Calu3 (cell line): ENCODE results near the gene CASS4. TPM values are rescaled to one million over a fixed set of nuclear protein-coding genes. Genes with fewer than 3 reads are reported as not detected.

Source experiments
- BruUV-seq: library from RNA; stranded (reverse); fragments of 400-500 nt; replicated peaks from 2 replicates; lab custom pipeline; 2021; lab: Mats Ljungman, UMichigan
- CTCF ChIA-PET: fragments of 300-600 bp; sonication (Branson Sonifier 250); formaldehyde crosslinking; loops from one replicate; lab custom pipeline; 2022; ENCODE audit warnings: antibody characterized with exemption; lab: Charles Lee
- DNase-seq: peaks from one replicate; pipeline ENCODE4 v3.0.0; 2022
- H3K27ac Mint-ChIP-seq: one replicate; pipeline ENCODE4 v1.8.0; 2022; ENCODE audit warnings: mixed read lengths; ENCODE audit not compliant: unreplicated experiment
- H3K27me3 Mint-ChIP-seq: one replicate; pipeline ENCODE4 v1.8.0; 2022; ENCODE audit warnings: mixed read lengths; ENCODE audit not compliant: unreplicated experiment
- H3K36me3 Mint-ChIP-seq: one replicate; pipeline ENCODE4 v1.8.0; 2022; ENCODE audit warnings: mild to moderate bottlenecking, moderate library complexity, mixed read lengths; ENCODE audit not compliant: insufficient read depth, unreplicated experiment
- H3K4me1 Mint-ChIP-seq: one replicate; pipeline ENCODE4 v1.8.0; 2022; ENCODE audit warnings: mild to moderate bottlenecking, low read depth, mixed read lengths; ENCODE audit not compliant: unreplicated experiment
- H3K4me3 Mint-ChIP-seq: one replicate; pipeline ENCODE4 v1.8.0; 2022; ENCODE audit warnings: mild to moderate bottlenecking, low read depth, moderate library complexity, mixed read lengths; ENCODE audit not compliant: unreplicated experiment
- H3K9me3 Mint-ChIP-seq: one replicate; pipeline ENCODE4 v1.8.0; 2022; ENCODE audit warnings: low read depth, mixed read lengths; ENCODE audit not compliant: unreplicated experiment
- CTCF ChIP-seq: fragments of 200-600 bp; IDR thresholded peaks from one replicate; pipeline ENCODE4 v1.8.0; 2022; ENCODE audit warnings: antibody characterized with exemption; ENCODE audit not compliant: unreplicated experiment
- intact Hi-C: fragments of 100-400 bp; cut with micrococcal nuclease; formaldehyde crosslinking; loops from one replicate; pipeline ENCODE4 v1.10.0; 2022; ENCODE audit not compliant: unreplicated experiment
- total RNA-seq: library from RNA; stranded (reverse); gene quantifications from 2 replicates; pipeline ENCODE4 v1.2.3, GENCODE V29; 2022

Gene CASS4
- total RNA-seq, 1 experiment from 2014 or later: 0.24 TPM

GRCh38 chr20:56376331-56376730 is 35.7 kb upstream of the CASS4 start:
- Mint-ChIP-seq H3K4me1 (no peaks in the 10 kb centered on the region), H3K27me3 (no peaks in the 10 kb centered on the region), H3K36me3 (peaks cover 42% of the 10 kb centered on the region), H3K4me3 (no peak overlapping the region), H3K9me3 (no peaks in the 10 kb centered on the region), H3K27ac (no peak overlapping the region)
- BruUV-seq: no TSS peak
- CTCF ChIA-PET: no interaction called here
- intact Hi-C loops: no loop called here
- no peak for TF ChIP-seq CTCF
- DNase-seq: no peak

- H3K36me3 Mint-ChIP-seq: peaks cover 57% of the 10 kb centered on the region
These were observed 33.7 kb upstream of the CASS4 start for GRCh38 chr20:56378386-56378785.

GRCh38 chr20:56380375-56380774 is 31.7 kb upstream of the CASS4 start:
- H3K36me3 Mint-ChIP-seq: peaks cover 66% of the 10 kb centered on the region
- H3K4me1 Mint-ChIP-seq: no peaks in the 10 kb centered on the region
- no peak for TF ChIP-seq CTCF

More at GRCh38 chr20:56378386-56378785, 33.7 kb upstream of the CASS4 start:
- Mint-ChIP-seq H3K9me3 (no peaks in the 10 kb centered on the region), H3K4me1 (no peaks in the 10 kb centered on the region), H3K27me3 (no peaks in the 10 kb centered on the region), H3K4me3 (no peak overlapping the region), H3K27ac (no peak overlapping the region)
- intact Hi-C loops: no loop called here
- no TSS peak for BruUV-seq
- no peak for TF ChIP-seq CTCF
- DNase-seq: no peak
- CTCF ChIA-PET: no interaction called here

GRCh38 chr20:56381501-56381900 is 30.6 kb upstream of the CASS4 start:
- peaks cover 60% of the 10 kb centered on the region for H3K36me3 Mint-ChIP-seq
- intact Hi-C loops: no loop called here
- DNase-seq: no peak
- H3K4me1 Mint-ChIP-seq: no peaks in the 10 kb centered on the region
- no peaks in the 10 kb centered on the region for H3K27me3 Mint-ChIP-seq
- TF ChIP-seq CTCF: no peak
- no peaks in the 10 kb centered on the region for H3K9me3 Mint-ChIP-seq
- no peak overlapping the region for H3K27ac Mint-ChIP-seq
- CTCF ChIA-PET: no interaction called here
- BruUV-seq: no TSS peak
- no peak overlapping the region for H3K4me3 Mint-ChIP-seq

More at GRCh38 chr20:56380375-56380774, 31.7 kb upstream of the CASS4 start:
- no TSS peak for BruUV-seq
- no peak for DNase-seq
- Mint-ChIP-seq H3K27ac (no peak overlapping the region), H3K9me3 (no peaks in the 10 kb centered on the region), H3K27me3 (no peaks in the 10 kb centered on the region), H3K4me3 (no peak overlapping the region)
- CTCF ChIA-PET: interaction anchor here (0.7 kb wide), 1 partner anchor 1213 kb away, joined by 4 read pairs; no protein-coding TSS in a partner anchor
- intact Hi-C loops: no loop called here
